H1 (cell line): ENCODE data around the gene GOLGA6L6. TPM values are rescaled to one million over a fixed set of nuclear protein-coding genes. Genes with fewer than 3 reads are reported as not detected.
"Not testable (repeated sequence)": the region's sequence is repeated elsewhere in the genome, so short reads cannot be mapped to it uniquely, and the experiment has no call there.

ENCODE experiments used
- CTCF ChIA-PET: fragments of 300-600 bp; sonication (Branson Sonifier 250); formaldehyde crosslinking; loops from one replicate; lab custom pipeline; 2021; ENCODE audit not compliant: partially characterized antibody; lab: Charles Lee
- POLR2A ChIA-PET: fragments of 300-600 bp; sonication (Branson Sonifier 250); formaldehyde crosslinking; loops from one replicate; lab custom pipeline; 2021; ENCODE audit warnings: inconsistent platforms; ENCODE audit not compliant: partially characterized antibody; lab: Charles Lee
- DNase-seq, 2 experiments: peaks; one replicate each; pipeline versions ENCODE4 v3.0.0 to v3.0.0-alpha.2; 2010 to 2022; ENCODE audit warnings: low spot score in 2 of 2, low read depth in 1 of 2, mixed read lengths in 1 of 2
- FAIRE-seq: peaks from 2 replicates; lab custom pipeline; 2011; peaks lifted over from hg19 to GRCh38; lab: Jason Lieb, UNC
- H2AFZ ChIP-seq: 2 replicates; pipeline ENCODE4 v1.8.1; 2012; ENCODE audit warnings: low read length, inconsistent platforms
- H2AK5ac ChIP-seq: 2 replicates; pipeline ENCODE4 v1.6.1; 2013; ENCODE audit warnings: low read depth, low read length
- H2BK120ac ChIP-seq: replicated peaks from 2 replicates; pipeline ENCODE3; 2013; ENCODE audit warnings: low read depth, low read length, inconsistent platforms
- H2BK12ac ChIP-seq: 2 replicates; pipeline ENCODE4 v1.6.1; 2013; ENCODE audit warnings: low read depth, low read length
- H2BK15ac ChIP-seq: 2 replicates; pipeline ENCODE4 v1.6.1; 2013; ENCODE audit warnings: low read length
- H2BK20ac ChIP-seq: 2 replicates; pipeline ENCODE4 v1.6.1; 2013; ENCODE audit warnings: low read length
- H2BK5ac ChIP-seq: 2 replicates; pipeline ENCODE4 v1.6.1; 2013; ENCODE audit warnings: low read depth, low read length
- H3K14ac ChIP-seq: 2 replicates; pipeline ENCODE4 v1.6.1; 2013; ENCODE audit warnings: inconsistent platforms; ENCODE audit not compliant: insufficient read length
- H3K18ac ChIP-seq: 2 replicates; pipeline ENCODE4 v1.6.1; 2013; ENCODE audit warnings: low read length; ENCODE audit errors: extremely low read depth
- H3K23ac ChIP-seq: 2 replicates; pipeline ENCODE4 v1.6.1; 2013; ENCODE audit warnings: inconsistent platforms; ENCODE audit not compliant: insufficient read length
- H3K23me2 ChIP-seq: 2 replicates; pipeline ENCODE4 v1.6.1; 2013; ENCODE audit warnings: low read depth, low read length
- H3K27ac ChIP-seq: 2 replicates; pipeline ENCODE4 v1.6.1; 2011; ENCODE audit warnings: low read depth, low read length, inconsistent platforms
- H3K27me3 ChIP-seq, 4 experiments: replicated peaks in 1 of 4; 1 replicate in 1 of 4; 2 replicates in 3 of 4; pipeline versions ENCODE4 v1.6.1 to v1.8.1; 2011 to 2013; ENCODE audit warnings: low read length in 3 of 4, mild to moderate bottlenecking in 3 of 4, inconsistent platforms in 2 of 4, mixed read lengths in 2 of 4, moderate library complexity in 1 of 4; ENCODE audit not compliant: control insufficient read depth in 3 of 4, insufficient read depth in 3 of 4; ENCODE audit errors: extremely low read depth in 1 of 4
- H3K36me3 ChIP-seq, 4 experiments: 2 replicates each; pipeline versions ENCODE4 v1.6.1 to v1.8.1; 2011 to 2013; ENCODE audit warnings: mild to moderate bottlenecking in 4 of 4, low read length in 3 of 4, moderate library complexity in 2 of 4, control low read depth in 1 of 4, inconsistent platforms in 1 of 4; ENCODE audit not compliant: insufficient read depth in 4 of 4, control insufficient read depth in 2 of 4
- H3K4ac ChIP-seq: replicated peaks from 2 replicates; pipeline ENCODE3; 2013; ENCODE audit warnings: low read length, low read depth, mixed read lengths, inconsistent platforms; ENCODE audit not compliant: insufficient read length
- H3K4me1 ChIP-seq, 4 experiments: replicated peaks in 1 of 4; 1 replicate in 1 of 4; 2 replicates in 3 of 4; pipeline versions ENCODE4 v1.6.1 to v1.8.1; 2011 to 2013; ENCODE audit warnings: low read length in 3 of 4, inconsistent platforms in 2 of 4, mixed read lengths in 1 of 4; ENCODE audit not compliant: insufficient read depth in 4 of 4, control insufficient read depth in 3 of 4
- H3K4me2 ChIP-seq, 2 experiments: 2 replicates each; pipeline versions ENCODE4 v1.6.1 to v1.8.1; 2011 to 2013; ENCODE audit warnings: low read depth in 2 of 2, low read length in 2 of 2, control low read depth in 1 of 2, inconsistent platforms in 1 of 2, mild to moderate bottlenecking in 1 of 2; ENCODE audit not compliant: insufficient read depth in 1 of 2
- H3K4me3 ChIP-seq, 4 experiments: fragments of 200-600, 300-600 bp in 1 of 4; sonication (generic), shearing (Covaris generic), sonication (Bioruptor Twin) in 1 of 4; 2 replicates each; pipeline versions ENCODE4 v1.5.1 to v1.8.1; 2011 to 2016; ENCODE audit warnings: low read length in 4 of 4, low read depth in 3 of 4, control low read depth in 2 of 4, inconsistent platforms in 2 of 4, mild to moderate bottlenecking in 2 of 4, mixed read lengths in 1 of 4, moderate library complexity in 1 of 4; ENCODE audit not compliant: insufficient read depth in 2 of 4; ENCODE audit errors: extremely low read depth in 1 of 4
- H3K56ac ChIP-seq: replicated peaks from 2 replicates; pipeline ENCODE3; 2013; ENCODE audit warnings: low read depth, mild to moderate bottlenecking, mixed read lengths, low read length, inconsistent platforms; ENCODE audit not compliant: insufficient read length
- H3K79me1 ChIP-seq: 2 replicates; pipeline ENCODE4 v1.6.1; 2013; ENCODE audit warnings: low read depth, low read length, control low read depth
- H3K79me2 ChIP-seq, 2 experiments: 2 replicates each; pipeline versions ENCODE4 v1.6.1 to v1.8.1; 2012 to 2013; ENCODE audit warnings: low read length in 2 of 2, mild to moderate bottlenecking in 2 of 2, inconsistent platforms in 1 of 2; ENCODE audit not compliant: insufficient read depth in 2 of 2, control insufficient read depth in 1 of 2
- H3K9ac ChIP-seq, 4 experiments: replicated peaks in 1 of 4; 1 replicate in 1 of 4; 2 replicates in 3 of 4; pipeline versions ENCODE4 v1.6.1 to v1.8.1; 2011 to 2013; ENCODE audit warnings: low read depth in 3 of 4, low read length in 3 of 4, control low read depth in 2 of 4, mild to moderate bottlenecking in 2 of 4, moderate library complexity in 2 of 4, inconsistent platforms in 1 of 4; ENCODE audit errors: extremely low read depth in 1 of 4
- H3K9me3 ChIP-seq, 2 experiments: 2 replicates each; pipeline versions ENCODE4 v1.6.1 to v1.8.1; 2012 to 2013; ENCODE audit warnings: mild to moderate bottlenecking in 2 of 2, moderate library complexity in 2 of 2, control low read depth in 1 of 2, inconsistent platforms in 1 of 2, low read depth in 1 of 2, low read length in 1 of 2, mixed read lengths in 1 of 2; ENCODE audit not compliant: insufficient read depth in 2 of 2
- H4K20me1 ChIP-seq, 2 experiments: replicated peaks in 1 of 2; 2 replicates each; pipeline versions ENCODE3 to v1.8.1; 2011 to 2013; ENCODE audit warnings: inconsistent platforms in 2 of 2, low read length in 2 of 2, mild to moderate bottlenecking in 1 of 2; ENCODE audit not compliant: insufficient read depth in 2 of 2, control insufficient read depth in 1 of 2
- H4K5ac ChIP-seq: 2 replicates; pipeline ENCODE4 v1.6.1; 2013; ENCODE audit warnings: low read length, low read depth, mixed read lengths, inconsistent platforms; ENCODE audit not compliant: insufficient read length
- H4K8ac ChIP-seq: 2 replicates; pipeline ENCODE4 v1.8.0; 2013; ENCODE audit warnings: mild to moderate bottlenecking, moderate library complexity, low read length, inconsistent platforms; ENCODE audit not compliant: insufficient read depth; ENCODE audit errors: extremely low read depth
- H4K91ac ChIP-seq: replicated peaks from 2 replicates; pipeline ENCODE3; 2013; ENCODE audit warnings: low read length, mixed read lengths, inconsistent platforms; ENCODE audit not compliant: insufficient read length
- WGBS, 2 experiments: shearing (Covaris generic) in 1 of 2; methylation state at CpG; one replicate each; pipeline versions ENCODE4 v1.1.6 to v1.1.7; 2013 to 2015; ENCODE audit warnings: low lambda C conversion rate in 2 of 2, mixed read lengths in 2 of 2, inconsistent platforms in 1 of 2, low coverage in 1 of 2, missing lambda C conversion rate in 1 of 2; ENCODE audit not compliant: insufficient replicate concordance in 2 of 2, insufficient coverage in 1 of 2, insufficient read length in 1 of 2; ENCODE audit errors: extremely low coverage in 1 of 2, missing lambda C conversion rate in 1 of 2; 5-methylcytosine and 5-hydroxymethylcytosine counted together
- long read RNA-seq, 2 experiments: library from RNA in 1 of 2; library from capped mRNA in 1 of 2; stranded (forward); transcript quantifications; one replicate each; pipeline ENCODE4 v2.0.0, GENCODE V29; 2021; ENCODE audit warnings: inconsistent platforms in 1 of 2
- polyA minus RNA-seq, 3 experiments: library from RNA; depleted of rRNA, polyadenylated mRNA; stranded (reverse); fragments of >200 nt; gene quantifications; 1 replicate in 2 of 3; 2 replicates in 1 of 3; pipeline ENCODE4 v1.2.3, GENCODE V29; 2011
- polyA plus RNA-seq, 7 experiments: library from polyadenylated mRNA; depleted of rRNA in 3 of 7; stranded (reverse) in 5 of 7; unstranded in 2 of 7; fragments of >200 nt in 5 of 7; fragments of 200-250 nt in 2 of 7; gene quantifications; 1 replicate in 5 of 7; 2 replicates in 1 of 7; 4 replicates in 1 of 7; pipeline versions ENCODE4 v1.2.1 to v1.2.3, GENCODE V29; 2011 to 2013; ENCODE audit warnings: missing spikeins in 2 of 7, mixed read lengths in 2 of 7
- total RNA-seq: library from RNA; stranded (reverse); fragmentation: NEBNext Ultra II Directional; extraction: Animal tissue kit (Norgen Biotek cat#: 25700); gene quantifications from 2 replicates; pipeline ENCODE4 v1.2.1, GENCODE V29; 2021

GOLGA6L6 gene
- total RNA-seq = not detected in 2 replicates
- not detected in 2 replicates for polyA plus RNA-seq (2011; rRNA removed)
- 0.03 TPM for polyA plus RNA-seq (2011; cell fraction: cytosol; rRNA removed)
- polyA plus RNA-seq (2011; cell fraction: nucleus; rRNA removed) = not detected
- polyA plus RNA-seq (2012, experiment 1 of 2) = not detected in 4 replicates
- not detected for polyA plus RNA-seq (2012, experiment 2 of 2)
- polyA plus RNA-seq (2013, experiment 1 of 2) = not detected
- polyA plus RNA-seq (2013, experiment 2 of 2) = not detected
- not detected in 2 replicates for polyA minus RNA-seq (2011; rRNA and poly(A)+ RNA removed)
- not detected for polyA minus RNA-seq (2011; cell fraction: cytosol; rRNA and poly(A)+ RNA removed)
- polyA minus RNA-seq (2011; cell fraction: nucleus; rRNA and poly(A)+ RNA removed) = not detected
- long read RNA-seq, experiment 1 = 0 reads
- long read RNA-seq, experiment 2 = 0 reads

DNA sequence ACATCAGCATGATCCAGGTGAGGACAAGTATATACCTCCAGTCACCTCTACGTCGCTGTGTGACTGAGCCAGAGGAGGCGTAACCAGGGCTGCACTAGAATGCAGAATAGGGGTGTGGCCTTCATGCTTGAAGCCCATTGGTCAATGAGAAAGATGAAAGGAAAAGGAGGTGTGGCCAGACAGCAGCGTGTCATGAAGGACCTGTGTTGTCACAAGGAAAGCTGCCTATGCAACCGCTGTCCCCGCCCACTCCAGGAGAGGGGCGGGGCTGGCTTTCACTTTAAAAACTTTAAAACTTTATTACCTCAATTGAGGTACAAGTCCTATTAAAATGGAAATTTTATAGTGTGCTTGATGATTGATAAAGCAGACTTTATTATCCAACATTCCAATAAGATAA, at the start of gene GOLGA6L6:
TSS of gene GOLGA6L6 (minus strand) at position 101 of the 400 bp plus-strand sequence. CDS start at position 10, 91 bp downstream.
- H2AFZ ChIP-seq, DNase-seq, H3K27ac ChIP-seq, H3K9me3 ChIP-seq, H3K4me3 ChIP-seq, H2BK120ac ChIP-seq, H4K20me1 ChIP-seq, H4K8ac ChIP-seq, H3K23ac ChIP-seq, H3K9ac ChIP-seq, FAIRE-seq, H3K4me1 ChIP-seq, H3K56ac ChIP-seq, POLR2A ChIA-PET, H3K36me3 ChIP-seq, H3K79me2 ChIP-seq, H3K23me2 ChIP-seq, H4K5ac ChIP-seq, H3K18ac ChIP-seq, H2BK15ac ChIP-seq, H3K79me1 ChIP-seq, CTCF ChIA-PET, H2BK20ac ChIP-seq, H2BK12ac ChIP-seq, H2AK5ac ChIP-seq, H4K91ac ChIP-seq, H2BK5ac ChIP-seq, H3K27me3 ChIP-seq, H3K4me2 ChIP-seq, H3K14ac ChIP-seq, H3K4ac ChIP-seq: not testable (repeated sequence)
- no CpG with 5 or more reads among the region's 7 CpGs for WGBS, 2 experiments

- H3K27me3 ChIP-seq, H3K9me3 ChIP-seq, H4K91ac ChIP-seq, H3K23me2 ChIP-seq, FAIRE-seq, H3K36me3 ChIP-seq, H3K14ac ChIP-seq, H2BK12ac ChIP-seq, CTCF ChIA-PET, DNase-seq, H3K27ac ChIP-seq, H4K8ac ChIP-seq, H3K4me2 ChIP-seq, H3K79me1 ChIP-seq, H3K23ac ChIP-seq, H3K4ac ChIP-seq, H3K4me1 ChIP-seq, H2BK120ac ChIP-seq, H3K18ac ChIP-seq, H2BK5ac ChIP-seq, H3K9ac ChIP-seq, H2BK15ac ChIP-seq, H3K4me3 ChIP-seq, POLR2A ChIA-PET, H2AK5ac ChIP-seq, H4K5ac ChIP-seq, H3K56ac ChIP-seq, H4K20me1 ChIP-seq, H2BK20ac ChIP-seq, H3K79me2 ChIP-seq, H2AFZ ChIP-seq: not testable (repeated sequence)
- no CpG with 5 or more reads among the region's 2 CpGs for WGBS, 2 experiments
Measured at GRCh38 chr15:20590069-20590468, 48.5 kb upstream of the GOLGA6L6 start.
